Stimulated activated CD8-positive, alpha-beta memory T cell treated with anti-CD3 and anti-CD28 coated beads, Interleukin-7, amount 100 ng/mL, for 1 hour (primary cell): ENCODE results near the gene BBS12.
"Not testable (repeated sequence)": the region's sequence is repeated elsewhere in the genome, so short reads cannot be mapped to it uniquely, and the experiment has no call there.

Experiments used
- DNase-seq, 2 donors: peaks; one replicate each; pipeline ENCODE4 v3.0.0-alpha.2; 2020; ENCODE audit warnings: low read depth in 2 of 2

Gene BBS12

DNA sequence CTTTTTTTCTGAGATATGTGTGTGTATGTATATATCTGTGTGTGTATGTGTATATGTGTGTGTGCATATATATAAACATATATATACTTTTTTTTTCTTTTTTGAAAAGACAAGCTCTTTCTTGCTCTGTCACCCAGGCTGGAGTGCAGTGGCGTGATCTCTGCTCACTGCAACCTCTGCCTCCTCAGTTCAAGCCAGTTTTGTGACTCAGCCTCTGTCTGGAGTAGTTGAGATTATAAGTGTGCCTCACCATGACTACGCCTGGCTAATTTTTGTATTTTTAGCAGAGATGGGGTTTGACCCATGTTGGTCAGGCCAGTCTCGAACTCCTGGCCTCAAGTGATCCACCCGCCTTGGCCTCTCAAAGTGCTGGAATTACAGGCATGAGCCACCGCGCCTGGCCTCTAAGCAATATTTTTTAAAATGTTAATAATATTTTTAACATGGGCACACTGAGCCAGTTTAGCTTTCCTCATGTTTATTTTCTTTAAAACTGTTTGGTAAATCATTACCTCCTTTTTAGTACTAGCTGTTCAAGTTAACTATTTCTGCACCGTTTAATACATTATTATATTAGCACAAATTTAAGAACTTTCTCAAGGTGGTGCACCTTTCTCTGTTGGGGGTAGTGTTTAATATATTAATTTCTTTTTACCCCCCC is 33.3 kb downstream of the BBS12 start:
- no peak for DNase-seq

DNA sequence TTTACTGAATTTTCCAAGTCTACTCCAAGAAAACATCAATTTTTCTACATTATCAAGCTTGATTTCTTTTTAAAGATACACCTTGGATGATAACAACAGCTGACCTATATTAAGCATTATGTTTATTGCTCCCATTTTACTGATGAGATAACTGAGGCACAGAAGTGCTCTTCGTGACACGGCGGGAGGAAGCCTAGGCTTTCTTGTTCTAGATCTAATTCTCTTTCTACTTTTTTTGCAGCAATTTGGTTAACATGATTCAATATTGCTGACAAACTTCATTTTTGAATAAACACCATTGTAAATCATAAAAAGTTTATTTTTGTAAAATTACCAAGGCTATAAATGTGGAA is 33.8 kb downstream of the BBS12 start:
- DNase-seq = no peak

DNA sequence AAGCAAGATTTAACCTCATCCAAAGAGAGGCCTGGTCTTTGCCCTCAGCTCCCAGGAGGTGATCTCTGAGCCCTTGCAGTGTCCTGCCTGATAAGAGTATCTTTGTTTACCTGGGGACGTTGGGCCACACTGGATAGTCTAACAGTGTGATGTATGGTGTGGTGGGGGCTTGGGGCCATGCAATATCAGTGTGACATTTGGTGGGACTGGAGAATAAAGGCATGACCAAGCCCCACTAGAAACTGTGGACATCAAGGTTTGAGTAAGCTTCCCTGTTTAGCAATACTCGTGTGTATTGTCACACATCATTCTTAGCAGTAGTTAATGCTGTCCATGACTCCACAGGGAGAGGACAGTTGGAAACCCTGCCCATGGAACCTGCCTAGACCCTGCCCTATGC is 34.4 kb downstream of the BBS12 start:
- no peak for DNase-seq

DNA sequence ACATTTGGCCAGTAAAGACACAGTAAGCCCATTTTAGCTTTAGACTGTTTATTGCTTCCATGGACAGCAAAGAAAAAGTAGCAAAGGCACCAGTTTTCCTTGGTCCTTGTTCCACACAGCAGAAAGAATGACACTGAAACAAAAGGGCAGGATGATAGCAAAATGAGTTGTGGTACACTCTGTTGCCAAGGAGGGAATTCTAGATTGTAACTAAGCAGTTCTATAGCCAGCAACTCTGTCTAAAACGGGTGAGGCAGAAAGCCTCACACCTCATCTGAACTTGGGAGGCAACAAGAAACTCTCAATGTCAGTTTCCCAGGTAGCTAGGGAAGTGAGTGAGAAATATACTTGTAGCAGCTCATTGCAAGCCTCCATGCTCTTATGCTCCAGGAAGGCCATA is 39.2 kb downstream of the BBS12 start:
- DNase-seq = no peak

DNA sequence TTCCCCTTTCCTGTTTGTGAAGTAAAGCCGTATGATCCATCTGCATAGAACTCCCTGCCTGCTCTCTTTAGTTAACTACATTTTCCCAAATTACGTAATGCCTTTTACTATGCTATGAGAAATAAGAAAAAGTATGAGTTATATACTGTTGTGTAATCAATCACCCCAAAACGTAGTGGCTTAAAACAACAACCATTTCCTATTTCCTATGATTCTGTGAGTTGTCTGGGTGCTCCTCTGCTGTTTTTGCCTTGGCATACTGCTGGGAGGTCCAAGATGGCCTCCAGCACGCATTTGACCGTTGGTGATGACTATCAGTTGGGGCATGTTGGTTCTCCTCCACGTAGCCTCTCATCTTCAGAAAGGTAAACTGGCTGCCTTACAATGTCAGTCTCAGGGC is 39.8 kb downstream of the BBS12 start:
- no peak for DNase-seq

DNA sequence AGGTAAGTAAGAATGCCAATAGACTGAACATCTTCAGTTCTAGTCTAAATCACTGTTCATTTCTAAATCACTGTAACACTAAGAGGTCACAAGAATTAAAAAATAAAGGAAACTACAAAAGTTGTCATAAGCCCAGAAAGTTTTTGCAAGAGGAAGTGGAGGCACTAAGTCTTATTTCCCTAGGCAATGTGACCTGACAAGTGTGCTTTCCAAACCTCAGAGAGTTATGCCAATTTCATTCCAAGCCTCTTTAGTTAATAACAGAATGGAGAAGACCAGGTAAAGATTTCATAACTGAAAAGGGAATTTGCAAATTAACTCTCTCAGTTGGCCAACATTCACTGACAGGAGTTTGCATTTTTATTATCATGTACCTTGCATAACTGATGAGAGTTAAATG is 40.5 kb downstream of the BBS12 start:
- no peak for DNase-seq

DNA sequence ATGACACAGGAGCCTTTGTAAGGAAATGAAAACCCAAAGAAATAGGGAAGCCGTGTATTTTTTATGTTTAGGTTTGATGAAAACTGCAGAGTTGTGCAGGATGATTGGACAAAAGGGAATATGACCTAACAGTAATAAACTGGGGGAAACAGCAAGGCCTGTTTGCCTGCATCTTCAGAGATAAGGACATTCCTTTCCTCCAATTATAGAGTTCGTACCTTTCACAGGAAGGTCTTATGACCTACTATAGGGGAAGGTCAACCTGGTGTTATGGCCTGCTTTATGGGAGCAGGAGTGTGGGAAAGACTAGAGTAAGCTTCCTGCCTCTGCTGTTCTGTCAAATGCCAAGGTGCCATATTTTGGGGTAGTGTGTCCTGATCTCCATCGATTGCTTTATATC is 42.5 kb downstream of the BBS12 start:
- no peak for DNase-seq

DNA sequence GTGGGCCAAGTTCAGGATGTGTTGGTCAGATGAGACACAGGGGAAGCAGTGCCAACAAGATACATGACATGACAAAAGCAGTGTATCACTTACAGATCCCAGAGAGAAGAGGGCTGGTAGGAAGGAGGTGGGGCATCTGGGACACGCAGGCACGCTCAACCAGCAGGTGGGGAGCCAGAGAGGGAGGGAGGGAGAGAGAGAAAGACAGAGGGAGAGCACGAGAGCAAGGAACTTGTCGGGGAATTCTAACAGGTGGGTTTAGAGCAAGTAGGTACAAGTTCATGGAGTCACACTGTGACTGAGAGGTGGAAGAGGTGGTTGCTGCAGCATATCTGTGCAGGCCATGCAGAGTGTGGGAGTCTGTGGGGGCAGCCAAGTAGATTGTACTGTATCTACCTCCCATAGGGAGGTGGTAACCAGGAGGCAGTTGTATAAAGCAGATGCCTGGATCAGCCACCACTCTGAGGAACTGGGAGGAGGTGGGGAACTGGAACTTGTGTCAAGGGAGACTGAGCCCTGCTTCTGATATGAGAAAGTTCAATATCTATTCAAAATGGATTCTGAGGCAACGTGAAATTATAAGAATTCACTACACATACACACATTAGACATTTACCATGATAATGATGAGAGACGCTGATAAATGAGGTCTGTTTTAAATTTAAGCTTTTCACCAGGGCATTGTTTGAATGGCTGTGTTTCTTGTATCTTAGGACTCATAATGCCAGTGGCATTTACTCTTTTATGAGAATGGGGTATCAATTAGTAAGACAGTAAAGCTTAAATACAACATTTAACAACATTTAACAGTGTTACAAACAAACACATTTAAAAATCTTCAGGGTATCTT is 43.7 kb downstream of the BBS12 start:
- no peak for DNase-seq

DNA sequence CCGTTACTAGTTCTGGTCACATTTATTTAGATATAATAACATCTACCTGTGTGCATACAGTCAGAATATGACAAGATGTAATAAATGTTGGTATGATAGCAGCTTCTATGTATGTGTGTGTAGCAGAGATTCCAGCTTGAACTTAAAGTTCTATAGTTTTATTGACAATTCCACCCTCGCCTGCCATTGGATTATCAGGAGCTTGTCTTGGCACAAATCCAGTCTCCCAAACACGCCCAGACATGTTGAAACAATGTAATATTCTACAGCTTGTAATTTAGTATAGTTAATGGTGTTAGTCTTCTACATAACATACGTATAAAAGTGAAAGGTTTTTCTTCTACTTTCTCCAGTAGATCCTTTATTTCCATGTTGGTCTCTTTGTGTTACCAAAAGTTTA is 44.4 kb downstream of the BBS12 start:
- DNase-seq = no peak

DNA sequence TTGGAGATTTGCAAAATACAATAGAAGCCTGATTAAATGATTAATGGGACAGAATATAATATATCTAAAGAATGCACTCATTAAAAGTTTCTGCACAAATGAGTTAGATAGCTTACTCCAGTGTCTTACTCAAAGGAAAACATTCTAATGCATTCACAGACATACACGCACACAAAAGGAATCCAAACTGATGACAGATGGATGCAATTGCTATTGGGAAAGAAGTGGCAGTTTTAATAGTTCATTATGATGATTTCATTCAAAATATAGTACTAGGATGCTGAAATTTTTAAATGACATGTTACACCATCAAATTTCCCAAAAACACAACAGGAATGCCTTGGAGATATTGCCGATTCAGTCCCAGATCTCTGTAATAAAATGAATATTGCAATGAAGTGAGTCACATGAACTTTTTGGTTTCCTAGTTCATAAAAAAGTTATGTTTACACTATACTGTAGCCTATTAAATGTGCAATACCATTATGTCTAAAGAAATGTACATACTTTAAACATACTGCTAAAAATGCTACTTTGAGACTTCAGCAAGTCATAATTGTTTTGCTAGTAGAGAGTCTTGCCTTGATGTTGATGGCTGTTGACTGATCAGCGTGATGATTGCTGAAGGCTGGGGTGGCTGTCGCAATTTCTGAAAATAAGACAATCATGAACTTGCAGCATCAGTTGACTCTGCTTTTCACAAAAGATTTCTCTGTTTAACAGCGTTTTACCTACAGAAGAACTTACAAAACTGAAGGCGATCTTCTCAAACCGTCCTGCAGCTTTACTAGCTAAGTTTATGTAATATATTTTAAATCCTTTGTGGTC is 45.6 kb downstream of the BBS12 start:
- no peak for DNase-seq

DNA sequence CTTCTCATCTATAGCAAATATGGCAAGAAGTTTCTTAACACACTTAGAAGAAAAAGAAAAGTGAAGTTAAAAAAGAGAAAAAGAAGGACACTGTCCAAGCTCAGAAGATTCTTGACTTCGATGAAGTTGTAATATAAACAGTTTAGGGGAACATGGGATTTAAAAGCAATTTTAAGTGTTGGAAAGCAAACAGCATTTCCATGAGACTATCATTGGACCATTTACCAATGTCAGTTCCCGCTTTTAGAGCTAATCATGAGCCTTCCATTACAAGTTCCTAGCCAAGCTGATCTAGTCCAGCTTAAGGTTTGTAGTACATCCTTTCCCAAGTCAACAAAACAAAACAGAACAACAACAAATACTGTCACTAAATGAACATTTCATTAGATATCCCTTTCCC is 49.0 kb downstream of the BBS12 start:
- no peak for DNase-seq

DNA sequence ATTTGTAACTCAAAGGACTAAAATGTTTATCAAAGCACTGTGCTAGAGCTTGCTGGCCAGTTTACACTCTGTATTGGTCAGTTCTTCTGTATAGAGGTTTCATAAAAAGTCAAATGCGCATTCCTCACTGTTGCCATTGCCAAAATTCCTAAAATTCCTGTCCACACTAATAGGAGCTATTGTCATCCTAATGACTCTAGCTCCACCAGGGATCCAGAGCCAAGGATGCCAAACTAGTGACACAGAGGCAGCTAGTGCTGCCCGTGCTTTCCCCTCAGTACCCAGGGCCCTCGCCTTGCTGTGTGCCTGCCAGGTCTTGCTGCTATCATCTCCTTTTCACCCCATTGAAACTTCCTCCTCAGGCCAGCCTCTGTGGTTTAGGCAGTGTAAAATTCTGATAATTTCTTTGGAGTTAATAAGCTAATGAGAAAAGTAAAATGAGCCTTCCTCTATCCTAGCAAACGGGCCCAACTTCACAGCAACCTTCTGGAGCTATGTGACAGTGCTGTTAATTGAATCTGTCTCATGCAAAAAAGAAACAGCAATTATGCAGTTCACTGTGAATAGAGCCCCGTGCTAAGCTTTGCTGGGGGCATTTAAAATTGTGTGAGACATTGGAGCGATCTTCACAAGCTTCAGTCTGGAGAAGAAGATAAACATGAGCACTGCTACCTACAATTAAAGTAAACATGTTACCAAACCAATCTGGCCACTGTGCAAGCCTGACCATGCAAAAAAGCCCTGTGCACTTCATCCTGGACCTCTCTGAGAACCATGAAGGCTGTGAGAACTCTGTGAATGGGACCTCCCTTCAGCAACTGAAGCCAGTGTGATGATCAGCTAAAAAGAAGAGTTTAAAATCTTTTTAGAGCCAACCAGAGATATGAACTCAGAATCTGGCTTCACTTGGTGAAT is 51.1 kb downstream of the BBS12 start:
- no peak for DNase-seq

DNA sequence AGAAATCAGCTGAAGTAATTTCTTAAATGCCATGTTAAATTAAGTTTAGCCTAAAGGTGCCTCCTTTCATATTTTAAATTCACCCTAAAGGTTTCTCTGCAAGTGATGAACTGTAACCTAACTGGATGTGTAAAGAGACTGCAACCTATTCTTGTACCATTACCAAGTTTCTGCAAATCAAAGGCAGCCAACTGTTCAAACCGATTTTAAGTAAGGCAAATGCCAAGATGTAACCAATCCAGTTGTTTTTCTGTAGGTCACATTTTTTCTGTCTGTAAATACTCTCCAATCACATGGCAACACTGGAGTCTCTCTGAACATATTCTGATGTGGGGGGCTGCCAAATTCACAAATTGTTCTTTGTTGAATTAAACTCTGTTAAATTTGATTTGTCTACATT is 51.8 kb downstream of the BBS12 start:
- no peak for DNase-seq

DNA sequence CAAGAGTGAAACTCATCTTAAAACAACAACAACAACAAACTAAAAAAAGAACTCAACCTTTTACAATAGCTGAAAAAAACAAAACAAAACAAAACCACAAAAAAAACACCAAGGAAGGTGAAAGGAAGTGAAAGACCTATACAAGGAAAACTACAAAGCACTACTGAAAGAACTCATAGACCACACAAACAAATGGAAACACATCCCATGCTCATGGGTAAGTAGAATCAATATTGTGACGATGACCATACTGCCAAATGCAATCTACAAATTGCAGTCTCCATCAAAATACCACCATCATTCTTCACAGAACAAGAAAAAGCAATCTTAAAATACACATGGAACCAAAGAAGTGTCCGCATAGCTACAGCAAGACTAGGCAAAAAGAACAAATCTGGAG is 52.6 kb downstream of the BBS12 start:
- DNase-seq = no peak

DNA sequence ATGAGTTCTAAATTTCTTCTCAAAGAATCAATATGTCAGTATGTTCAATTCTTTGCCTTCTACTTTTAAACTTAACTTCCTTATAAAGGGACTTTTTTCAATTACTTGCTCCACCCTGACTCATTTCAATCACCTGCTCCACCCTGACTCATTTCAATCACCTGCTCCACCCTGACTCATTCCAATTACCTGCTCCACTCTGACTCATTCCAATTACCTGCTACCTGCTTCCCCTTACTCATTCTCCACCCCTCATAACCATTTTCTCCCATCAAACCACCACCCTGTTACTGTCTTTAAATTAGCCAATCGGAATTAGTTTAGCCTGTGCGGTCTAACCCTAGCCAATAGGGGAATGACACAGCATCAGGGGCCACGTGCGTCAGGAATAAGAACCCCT is 53.8 kb downstream of the BBS12 start:
- DNase-seq = not testable (repeated sequence)

DNA sequence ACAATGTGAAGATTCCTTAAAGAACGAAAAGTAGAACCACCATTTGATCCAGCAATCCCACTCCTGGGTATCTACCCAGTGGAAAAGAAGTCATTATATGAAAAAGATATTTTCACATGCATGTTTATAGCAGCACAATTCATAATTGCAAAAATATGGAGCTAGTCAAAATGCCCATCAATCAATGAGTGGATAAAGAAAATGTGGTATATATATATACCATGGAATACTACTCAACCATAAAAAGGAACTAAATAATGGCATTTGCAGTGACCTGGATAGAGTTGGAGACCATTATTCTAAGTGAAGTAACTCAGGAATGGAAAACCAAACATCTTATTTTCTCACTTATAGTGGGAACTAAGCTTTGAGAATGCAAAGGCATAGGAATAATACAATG is 54.4 kb downstream of the BBS12 start:
- not testable (repeated sequence) for DNase-seq

DNA sequence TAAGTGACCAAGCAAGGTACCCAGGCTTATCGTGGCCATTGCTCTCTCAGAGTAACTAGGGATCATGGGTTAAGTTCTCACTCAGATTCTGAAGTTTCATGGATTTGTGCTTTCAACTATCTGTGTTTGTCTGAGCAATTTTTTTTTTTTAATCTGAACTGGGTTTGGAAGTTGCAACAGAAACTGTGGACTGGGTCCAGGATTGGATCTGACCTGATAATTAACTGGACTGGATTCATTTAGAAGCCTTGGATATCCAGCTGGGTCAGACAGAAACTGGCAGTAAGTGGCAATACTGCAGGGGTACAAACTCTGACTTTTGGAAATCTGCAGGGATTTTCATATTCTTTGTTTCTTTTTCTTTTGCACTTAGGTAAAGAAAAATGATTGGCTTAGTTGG is 55.4 kb downstream of the BBS12 start:
- DNase-seq = no peak

DNA sequence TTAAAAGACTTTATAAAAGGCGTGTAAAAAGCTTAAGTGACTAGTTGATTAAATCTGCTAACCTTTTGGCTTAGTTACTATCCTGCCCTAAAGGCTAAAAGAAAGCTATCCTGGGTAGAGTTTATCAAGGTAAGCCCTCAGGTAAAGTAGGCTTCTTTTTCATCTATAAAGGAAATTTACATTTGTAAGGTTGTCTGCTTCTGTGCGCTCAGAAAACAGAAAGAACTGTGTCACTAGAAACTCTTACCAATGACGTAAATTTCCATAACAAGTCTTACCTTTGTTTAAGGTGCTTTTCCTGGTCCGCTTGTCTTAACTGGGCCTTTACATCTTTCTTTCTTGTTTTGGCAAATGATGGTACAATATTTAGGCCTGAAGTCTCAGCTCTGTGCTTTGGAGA is 56.4 kb downstream of the BBS12 start:
- no peak for DNase-seq

DNA sequence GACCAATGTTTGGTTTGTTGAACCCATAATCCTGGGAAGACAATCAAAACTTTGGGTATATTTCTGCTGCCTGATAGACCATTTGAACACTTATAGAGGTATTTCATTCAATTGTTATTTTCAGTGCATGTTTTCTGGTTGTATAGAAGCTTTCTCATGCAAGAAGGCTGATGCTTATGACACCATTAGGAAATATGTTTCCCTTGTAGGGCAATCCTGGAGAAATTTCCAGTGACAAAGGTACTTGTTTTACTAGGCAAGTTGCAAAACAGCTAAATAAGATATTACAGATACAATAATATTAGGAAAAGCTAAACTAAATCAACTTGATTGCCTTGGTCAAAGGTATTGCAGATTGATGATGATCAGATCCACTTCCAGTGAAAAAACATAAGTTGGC is 61.3 kb downstream of the BBS12 start:
- DNase-seq = no peak
